ENCODE measurements around the gene PLA2G5.

PLA2G5 gene

GRCh38 chr1:20095564-20096434 lies 25.8 kb downstream of the PLA2G5 start:
- TF ChIP-seq GATA3 (IDR thresholded peaks at IDR 0.05; ENCODE audit: low read depth, low read length) (no peak), GATA2 (IDR thresholded peaks at IDR 0.05; ENCODE audit: low read depth, low read length) (no peak)

GRCh38 chr1:20096840-20097447 lies 26.9 kb downstream of the PLA2G5 start:
- TF ChIP-seq GATA3 (IDR thresholded peaks at IDR 0.05; ENCODE audit: low read depth, low read length) (no peak), GATA2 (IDR thresholded peaks at IDR 0.05; ENCODE audit: low read depth, low read length) (no peak)

GRCh38 chr1:20099533-20099932 lies 29.5 kb downstream of the PLA2G5 start:
- no peak for TF ChIP-seq GATA2 (IDR thresholded peaks at IDR 0.05; ENCODE audit: low read depth, low read length)
- TF ChIP-seq GATA3 (IDR thresholded peaks at IDR 0.05; ENCODE audit: low read depth, low read length), result no peak

GRCh38 chr1:20100632-20101355 lies 30.8 kb downstream of the PLA2G5 start:
- no peak for TF ChIP-seq GATA2 (IDR thresholded peaks at IDR 0.05; ENCODE audit: low read depth, low read length)
- TF ChIP-seq GATA3 (IDR thresholded peaks at IDR 0.05; ENCODE audit: low read depth, low read length), result no peak

DNA sequence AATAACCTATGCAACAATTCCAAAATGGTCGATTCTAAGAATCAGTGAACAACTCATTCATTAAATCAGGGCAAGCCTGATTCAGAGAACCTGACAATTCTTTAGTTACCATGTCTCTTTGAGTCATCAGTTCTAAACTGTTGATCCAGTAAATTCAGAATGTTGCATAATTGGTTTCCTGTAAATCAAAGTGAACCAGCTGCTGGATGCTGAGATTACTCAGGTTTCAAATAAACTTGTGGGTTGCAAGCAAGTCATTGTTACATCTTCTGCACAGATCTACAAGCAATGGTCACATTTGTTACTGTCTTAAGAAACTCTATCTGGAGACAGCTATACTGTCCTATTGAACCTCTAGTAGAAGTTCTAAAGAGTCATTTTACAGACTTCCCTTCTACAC lies 32.9 kb downstream of the PLA2G5 start:
- TF ChIP-seq GATA2 (IDR thresholded peaks at IDR 0.05; ENCODE audit: low read depth, low read length) (no peak), GATA3 (IDR thresholded peaks at IDR 0.05; ENCODE audit: low read depth, low read length) (no peak)

DNA sequence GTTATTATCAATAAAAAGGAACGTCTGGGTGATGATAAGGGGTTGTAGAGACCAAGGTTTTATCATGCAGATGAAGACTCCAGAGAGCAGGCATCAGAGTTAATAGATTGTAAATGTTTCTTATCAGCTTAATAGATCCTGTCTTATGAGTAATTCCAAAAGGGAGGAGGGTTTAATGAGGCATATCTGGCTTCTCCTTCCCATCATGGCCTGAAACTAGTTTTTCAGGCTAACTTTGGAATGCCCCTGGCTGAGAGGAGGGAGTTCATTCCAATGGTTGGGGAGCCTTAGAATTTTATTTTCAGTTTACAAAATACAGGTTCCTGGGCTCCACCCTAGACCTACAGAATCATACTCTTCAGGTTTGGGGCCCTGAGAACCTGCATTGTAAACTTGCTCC lies 35.9 kb downstream of the PLA2G5 start:
- TF ChIP-seq GATA3 (IDR thresholded peaks at IDR 0.05; ENCODE audit: low read depth, low read length) (no peak), GATA2 (IDR thresholded peaks at IDR 0.05; ENCODE audit: low read depth, low read length) (no peak)

- TF ChIP-seq GATA3 (IDR thresholded peaks at IDR 0.05; ENCODE audit: low read depth, low read length), result no peak
Measured at GRCh38 chr1:20107351-20107750, 37.4 kb downstream of the PLA2G5 start.

GRCh38 chr1:20107796-20108195 lies 37.8 kb downstream of the PLA2G5 start:
- no peak for TF ChIP-seq GATA3 (IDR thresholded peaks at IDR 0.05; ENCODE audit: low read depth, low read length)
- TF ChIP-seq GATA2 (IDR thresholded peaks at IDR 0.05; ENCODE audit: low read depth, low read length), result no peak

DNA sequence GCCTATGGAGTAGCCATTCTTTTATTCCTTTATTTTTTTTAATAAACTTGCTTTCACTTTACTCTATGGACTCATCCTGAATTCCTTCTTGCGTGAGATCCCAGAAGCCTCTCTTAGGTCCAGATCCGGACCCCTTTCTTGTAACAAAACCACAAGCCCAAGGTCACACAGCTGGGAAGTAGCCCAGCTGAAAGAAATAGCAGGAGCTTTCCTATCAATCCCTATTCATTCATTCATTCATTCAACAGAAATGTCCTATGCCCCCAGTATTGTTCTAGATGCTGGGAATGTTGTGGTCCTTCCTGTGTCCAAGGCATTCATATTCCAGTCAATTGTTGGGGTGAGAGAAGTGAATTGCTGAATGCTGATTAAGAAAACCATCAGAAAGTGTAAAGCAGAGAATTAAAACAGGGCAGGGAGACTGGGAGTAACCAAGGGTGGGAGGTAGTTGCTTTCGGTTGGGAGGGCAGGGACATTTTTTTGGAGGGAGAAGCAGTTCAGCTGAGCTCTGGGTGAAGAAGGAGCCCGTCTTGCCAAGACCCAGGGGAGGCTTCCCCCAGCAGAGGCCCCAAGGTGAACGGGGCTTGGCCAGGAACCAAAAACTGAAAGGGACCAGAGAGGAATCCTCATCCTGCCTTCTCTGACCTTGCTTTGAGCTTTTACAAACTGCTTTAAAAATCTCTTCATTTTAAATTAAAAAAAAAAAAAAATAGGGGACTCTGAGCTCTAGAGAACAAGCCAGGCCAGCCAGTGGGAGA lies 38.6 kb downstream of the PLA2G5 start:
- TF ChIP-seq GATA2 (IDR thresholded peaks at IDR 0.05; ENCODE audit: low read depth, low read length) (no peak), GATA3 (IDR thresholded peaks at IDR 0.05; ENCODE audit: low read depth, low read length) (no peak)

DNA sequence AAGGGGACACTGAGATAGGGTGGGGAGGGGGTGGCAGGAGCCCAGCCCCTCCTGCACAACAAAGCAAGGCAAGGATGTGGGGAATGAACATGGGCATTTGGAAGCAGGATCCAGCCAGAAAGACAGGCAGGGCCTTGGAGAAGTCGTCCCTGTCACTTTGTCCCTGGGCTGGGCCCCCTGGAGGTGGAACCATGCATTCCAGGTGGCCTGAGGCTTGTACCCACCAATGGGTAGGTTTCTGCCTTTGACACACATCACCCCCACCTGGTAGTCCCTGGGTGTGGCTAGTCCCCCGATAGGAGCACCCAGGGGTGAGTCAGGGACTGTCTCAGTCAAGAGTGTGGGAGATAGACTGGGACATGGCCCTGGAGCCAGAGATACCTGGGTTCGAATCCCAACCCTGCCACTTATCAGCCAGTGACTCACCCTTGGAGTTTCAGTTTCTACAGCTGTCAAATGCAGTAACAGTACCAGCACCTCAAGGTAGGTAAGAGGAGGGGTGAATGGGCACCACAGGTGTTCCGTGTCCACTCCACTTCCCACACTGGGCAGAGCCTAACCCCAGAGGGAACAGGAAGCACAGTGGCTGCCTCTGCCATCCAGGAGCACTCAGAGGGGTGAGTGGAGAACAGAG lies 39.3 kb downstream of the PLA2G5 start:
- TF ChIP-seq GATA2 (IDR thresholded peaks at IDR 0.05; ENCODE audit: low read depth, low read length), result no peak

DNA sequence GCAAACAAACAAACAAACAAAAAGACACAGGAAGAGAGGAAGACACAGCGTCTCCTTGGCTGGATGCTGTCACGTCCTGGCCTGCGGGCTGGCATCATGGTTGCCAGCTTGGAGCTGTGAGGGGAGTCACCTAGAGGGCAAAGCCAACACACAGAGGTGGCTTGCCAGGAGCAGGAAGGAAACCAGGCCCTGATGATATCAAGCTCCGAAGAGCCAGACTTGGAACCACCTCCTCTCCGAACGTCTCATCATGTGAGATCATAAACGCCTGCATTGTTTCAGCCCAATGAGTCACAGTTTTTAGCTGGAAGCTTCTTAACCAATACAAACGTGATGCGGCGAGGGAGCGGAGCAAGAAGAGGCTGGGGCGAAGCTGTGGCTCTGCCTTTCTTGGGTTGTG lies 40.7 kb downstream of the PLA2G5 start:
- no peak for TF ChIP-seq GATA3 (IDR thresholded peaks at IDR 0.05; ENCODE audit: low read depth, low read length)
- no peak for TF ChIP-seq GATA2 (IDR thresholded peaks at IDR 0.05; ENCODE audit: low read depth, low read length)

GRCh38 chr1:20111452-20111851 lies 41.5 kb downstream of the PLA2G5 start:
- TF ChIP-seq GATA3 (IDR thresholded peaks at IDR 0.05; ENCODE audit: low read depth, low read length), result no peak
- TF ChIP-seq GATA2 (IDR thresholded peaks at IDR 0.05; ENCODE audit: low read depth, low read length), result no peak

DNA sequence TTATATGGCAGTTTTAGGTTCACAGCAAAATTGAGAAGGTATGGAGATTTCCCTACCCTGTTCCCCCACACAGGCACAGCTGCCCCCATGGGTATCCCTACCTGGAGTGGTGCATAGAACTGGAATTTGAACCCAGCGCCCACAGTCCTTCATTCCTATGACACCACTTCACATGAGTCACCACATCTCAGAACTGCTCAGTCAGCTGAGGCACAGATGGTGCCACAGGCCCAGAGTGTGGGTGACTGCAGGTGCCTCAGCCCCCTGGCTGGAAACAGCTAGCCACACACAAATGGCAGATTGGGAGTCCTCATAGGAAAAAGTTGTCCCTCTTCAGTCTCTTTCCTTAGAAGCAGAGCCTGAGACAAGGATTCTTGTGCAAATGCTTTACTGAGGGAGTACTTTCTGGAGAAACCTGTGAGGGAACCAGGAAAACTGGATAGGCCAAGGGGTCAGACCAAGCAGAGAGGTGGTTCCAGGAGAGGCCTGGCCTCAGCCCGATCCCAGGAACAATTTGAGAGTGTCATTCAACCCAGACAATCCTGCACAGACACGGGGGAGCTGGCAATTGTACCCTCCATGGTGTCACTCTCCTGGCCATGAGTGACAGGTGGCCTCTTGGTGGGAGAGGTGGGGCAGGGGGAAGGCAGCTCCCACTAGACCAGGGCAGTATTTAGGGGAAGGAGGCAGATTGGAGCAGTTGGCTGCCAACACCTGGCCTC lies 42.4 kb downstream of the PLA2G5 start:
- TF ChIP-seq GATA3 (IDR thresholded peaks at IDR 0.05; ENCODE audit: low read depth, low read length) (no peak), GATA2 (IDR thresholded peaks at IDR 0.05; ENCODE audit: low read depth, low read length) (no peak)
